T47D (cell line): ENCODE data around the gene CCER1.

ENCODE experiments used
- DNase-seq, 2 experiments: peaks; one replicate each; pipeline versions ENCODE4 v3.0.0 to v3.0.0-alpha.2; 2011 to 2012; ENCODE audit warnings: low read depth in 1 of 2, low spot score in 1 of 2
- JUND ChIP-seq: IDR thresholded peaks from 2 replicates; pipeline ENCODE4 v1.6.1; 2012; ENCODE audit warnings: low read depth
- in situ Hi-C: cut with HindIII; loops from 2 replicates; pipeline ENCODE4 v1.10.0; 2016; ENCODE audit warnings: low sequenced_read_pairs, low pct_unique_long_range_greater_than_20kb

CCER1 gene

GRCh38 chr12:90936230-90937005, 18.6 kb downstream of the CCER1 start:
- in situ Hi-C loops = no loop called here
- no peak for DNase-seq
- no peak for TF ChIP-seq JUND

DNA sequence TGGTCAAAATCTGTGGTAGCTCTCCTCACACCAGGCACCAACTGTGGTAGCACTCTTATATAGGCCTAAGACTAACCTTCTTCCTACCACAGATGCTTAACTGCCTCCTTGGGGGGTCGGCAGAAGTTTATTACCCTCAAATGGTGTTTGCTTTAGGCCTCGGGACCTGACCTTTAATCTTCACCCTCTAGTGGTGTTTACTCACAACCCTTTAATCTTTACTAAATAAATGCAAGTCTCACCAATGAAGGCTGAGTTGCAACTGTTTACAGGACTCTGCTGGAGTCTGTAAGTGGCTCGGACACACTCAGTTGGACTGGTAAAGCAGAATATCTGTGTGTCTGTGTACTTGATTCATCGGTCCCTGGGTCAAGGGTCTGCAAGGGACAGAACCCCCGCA, 29.4 kb downstream of the CCER1 start:
- no peak for DNase-seq
- no peak for TF ChIP-seq JUND
- in situ Hi-C loops = no loop called here

GRCh38 chr12:90924406-90924805, 30.6 kb downstream of the CCER1 start:
- DNase-seq = no peak
- TF ChIP-seq JUND = no peak
- in situ Hi-C loops = no loop called here

DNA sequence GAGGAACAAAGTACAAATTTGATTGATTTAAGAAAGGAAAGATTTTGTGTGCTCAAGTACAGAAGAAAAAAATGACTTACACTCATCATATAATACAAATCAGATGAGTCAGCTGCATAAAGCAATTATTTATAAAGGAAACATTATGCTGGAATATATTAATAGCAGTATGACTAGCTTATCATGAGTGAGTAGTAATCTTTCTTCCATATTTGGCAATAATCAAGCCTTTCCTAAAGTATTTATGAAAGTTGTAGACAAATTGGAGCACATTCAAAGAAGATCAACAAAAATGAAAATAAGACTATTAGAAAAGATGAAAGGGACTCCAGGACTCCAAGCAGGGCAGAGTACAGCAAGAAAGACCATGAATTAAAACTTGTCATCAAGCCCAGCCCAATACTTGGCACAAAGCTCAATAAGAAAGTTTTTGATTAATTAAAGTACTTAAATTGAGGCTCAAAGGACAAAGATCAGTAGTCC, 32.8 kb downstream of the CCER1 start:
- no peak for DNase-seq
- no peak for TF ChIP-seq JUND
- in situ Hi-C loops = no loop called here

GRCh38 chr12:90921536-90921935, 33.4 kb downstream of the CCER1 start:
- DNase-seq = no peak
- TF ChIP-seq JUND = no peak
- in situ Hi-C loops = no loop called here

DNA sequence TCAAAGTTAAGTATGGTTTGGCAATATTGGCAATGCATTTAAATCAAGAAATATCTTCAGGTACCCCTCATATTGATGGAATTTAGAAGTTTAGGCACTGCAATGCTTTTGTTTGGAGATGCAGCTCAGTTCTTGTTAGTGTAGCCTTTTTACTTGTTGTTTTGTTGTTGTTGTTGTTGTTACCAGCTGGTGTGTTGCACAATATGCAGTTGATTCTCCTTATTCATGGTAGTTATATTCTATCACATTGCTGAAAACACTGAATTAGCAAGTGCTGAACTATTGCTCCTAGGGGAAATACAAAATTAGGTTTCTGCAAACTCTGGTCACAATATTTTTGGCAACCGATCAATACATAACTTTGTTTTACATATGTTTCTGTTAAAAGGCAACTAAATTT, 34.8 kb downstream of the CCER1 start:
- DNase-seq = no peak
- TF ChIP-seq JUND = no peak
- in situ Hi-C loops = no loop called here

GRCh38 chr12:90917431-90917830, 37.5 kb downstream of the CCER1 start:
- in situ Hi-C loops = no loop called here
- no peak for DNase-seq

GRCh38 chr12:90916516-90916915, 38.5 kb downstream of the CCER1 start:
- TF ChIP-seq JUND = no peak
- in situ Hi-C loops = no loop called here
- DNase-seq = no peak

More at GRCh38 chr12:90917431-90917830, 37.5 kb downstream of the CCER1 start:
- no peak for TF ChIP-seq JUND

GRCh38 chr12:90915353-90915752, 39.6 kb downstream of the CCER1 start:
- DNase-seq = no peak
- TF ChIP-seq JUND = no peak
- in situ Hi-C loops = no loop called here

DNA sequence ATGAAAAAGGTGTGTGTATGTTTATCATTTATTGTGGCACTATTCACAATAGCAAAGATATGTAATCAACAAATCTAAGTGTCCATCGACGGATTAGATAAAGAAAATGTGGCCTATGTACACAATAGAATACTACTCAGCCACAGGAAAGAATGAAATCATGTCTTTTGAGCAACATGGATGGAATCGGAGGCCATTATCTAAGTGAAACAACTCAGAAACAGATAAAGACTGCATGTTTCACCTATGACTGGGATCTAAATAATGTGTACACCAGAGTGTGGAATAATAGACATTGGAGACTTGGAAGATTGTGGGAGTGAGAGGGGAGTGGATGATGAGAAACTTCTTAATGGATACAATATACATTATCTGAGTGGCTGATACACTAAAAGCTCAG, 44.0 kb downstream of the CCER1 start:
- in situ Hi-C loops = no loop called here
- DNase-seq = no peak
- no peak for TF ChIP-seq JUND

- no peak for TF ChIP-seq JUND
- in situ Hi-C loops = no loop called here
- peak; percentile 18 to 72 for DNase-seq
Measured at GRCh38 chr12:90909069-90909770, 45.8 kb downstream of the CCER1 start.

GRCh38 chr12:90908465-90908864, 46.5 kb downstream of the CCER1 start:
- TF ChIP-seq JUND = no peak
- no peak for DNase-seq
- in situ Hi-C loops = no loop called here

- no peak for DNase-seq
Measured at GRCh38 chr12:90905691-90906370, 49.1 kb downstream of the CCER1 start.

More at GRCh38 chr12:90905691-90906370, 49.1 kb downstream of the CCER1 start:
- in situ Hi-C loops = no loop called here
- TF ChIP-seq JUND = no peak
